AG10803 (cell line): ENCODE data around the gene MELK.

Source experiments
- DNase-seq: peaks from one replicate; pipeline ENCODE4 v3.0.0; 2010; ENCODE audit warnings: low read depth
- H3K4me3 ChIP-seq: 2 replicates; pipeline ENCODE4 v1.5.1; 2011; ENCODE audit warnings: mild to moderate bottlenecking, low read length, control low read depth
- TF ChIP-seq, protein P1 (sequence below): conservative IDR thresholded peaks from 2 replicates; pipeline ENCODE4 v1.5.1; 2011; ENCODE audit warnings: mild to moderate bottlenecking, low read length, control low read depth, inconsistent platforms

The MELK gene

DNA sequence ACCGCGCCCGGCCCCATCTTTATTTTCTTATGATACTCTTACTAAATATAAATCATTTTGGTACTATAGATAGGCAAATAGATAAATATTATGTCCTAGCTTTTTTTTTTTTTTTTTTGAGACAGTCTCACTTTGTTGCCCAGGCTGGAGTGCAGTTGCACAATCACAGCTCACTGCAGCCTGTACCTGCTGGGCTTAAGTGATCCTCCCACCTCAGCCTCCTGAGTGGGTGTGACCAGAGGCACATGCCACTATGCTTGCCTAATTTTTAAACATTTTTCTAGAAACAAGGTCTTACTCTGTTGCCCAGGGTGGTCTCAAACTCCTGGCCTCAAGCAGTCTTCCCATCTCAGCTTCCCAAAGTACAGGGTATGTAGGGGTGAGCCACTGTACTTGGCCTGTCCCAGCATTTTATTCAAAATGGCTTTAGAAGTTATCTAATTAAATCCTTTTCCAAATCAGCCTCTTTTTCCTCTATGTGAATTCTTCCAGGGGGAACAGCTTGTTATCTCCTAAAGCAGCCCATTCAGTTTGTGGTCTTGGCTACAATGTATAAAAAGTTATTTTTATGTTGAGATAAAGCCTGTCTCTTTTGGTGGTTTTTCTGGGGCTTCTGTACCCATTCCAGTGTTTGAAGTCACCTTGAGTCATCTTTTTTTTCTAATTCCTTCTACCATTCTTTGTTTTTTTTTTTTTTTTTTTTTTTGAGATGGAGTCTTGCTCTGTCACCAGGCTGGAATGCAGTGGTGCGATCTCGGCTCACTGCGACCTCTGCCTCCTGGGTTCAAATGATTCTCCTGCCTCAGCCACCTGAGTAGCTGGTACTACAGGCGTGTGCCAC, 12.1 kb downstream of the MELK start:
- H3K4me3 ChIP-seq = no peak overlapping the region
- DNase-seq = peak; percentile 72
- TF ChIP-seq, protein P1, sequence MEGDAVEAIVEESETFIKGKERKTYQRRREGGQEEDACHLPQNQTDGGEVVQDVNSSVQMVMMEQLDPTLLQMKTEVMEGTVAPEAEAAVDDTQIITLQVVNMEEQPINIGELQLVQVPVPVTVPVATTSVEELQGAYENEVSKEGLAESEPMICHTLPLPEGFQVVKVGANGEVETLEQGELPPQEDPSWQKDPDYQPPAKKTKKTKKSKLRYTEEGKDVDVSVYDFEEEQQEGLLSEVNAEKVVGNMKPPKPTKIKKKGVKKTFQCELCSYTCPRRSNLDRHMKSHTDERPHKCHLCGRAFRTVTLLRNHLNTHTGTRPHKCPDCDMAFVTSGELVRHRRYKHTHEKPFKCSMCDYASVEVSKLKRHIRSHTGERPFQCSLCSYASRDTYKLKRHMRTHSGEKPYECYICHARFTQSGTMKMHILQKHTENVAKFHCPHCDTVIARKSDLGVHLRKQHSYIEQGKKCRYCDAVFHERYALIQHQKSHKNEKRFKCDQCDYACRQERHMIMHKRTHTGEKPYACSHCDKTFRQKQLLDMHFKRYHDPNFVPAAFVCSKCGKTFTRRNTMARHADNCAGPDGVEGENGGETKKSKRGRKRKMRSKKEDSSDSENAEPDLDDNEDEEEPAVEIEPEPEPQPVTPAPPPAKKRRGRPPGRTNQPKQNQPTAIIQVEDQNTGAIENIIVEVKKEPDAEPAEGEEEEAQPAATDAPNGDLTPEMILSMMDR = no peak

DNA sequence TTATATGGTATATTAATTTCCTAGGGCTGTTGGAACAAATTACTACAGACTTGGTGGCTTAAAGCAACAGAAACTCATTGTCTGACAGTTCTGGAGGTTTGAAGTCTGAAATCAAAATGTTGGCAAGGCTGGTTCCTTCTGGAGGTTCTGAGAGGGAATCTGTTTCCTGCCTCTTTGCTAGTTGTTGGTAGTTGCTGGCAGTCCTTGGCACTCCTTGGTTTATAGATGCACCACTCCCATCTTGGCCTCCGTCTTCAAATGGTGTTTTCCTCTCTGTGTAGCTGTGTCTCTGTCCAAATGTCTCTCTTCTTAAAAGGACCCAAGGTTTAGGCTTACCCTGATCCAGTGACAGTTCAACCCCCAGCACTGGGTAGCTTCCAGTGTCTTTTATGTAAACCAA, 17.5 kb downstream of the MELK start:
- DNase-seq = no peak
- no peak overlapping the region for H3K4me3 ChIP-seq
- TF ChIP-seq, protein P1 = no peak

DNA sequence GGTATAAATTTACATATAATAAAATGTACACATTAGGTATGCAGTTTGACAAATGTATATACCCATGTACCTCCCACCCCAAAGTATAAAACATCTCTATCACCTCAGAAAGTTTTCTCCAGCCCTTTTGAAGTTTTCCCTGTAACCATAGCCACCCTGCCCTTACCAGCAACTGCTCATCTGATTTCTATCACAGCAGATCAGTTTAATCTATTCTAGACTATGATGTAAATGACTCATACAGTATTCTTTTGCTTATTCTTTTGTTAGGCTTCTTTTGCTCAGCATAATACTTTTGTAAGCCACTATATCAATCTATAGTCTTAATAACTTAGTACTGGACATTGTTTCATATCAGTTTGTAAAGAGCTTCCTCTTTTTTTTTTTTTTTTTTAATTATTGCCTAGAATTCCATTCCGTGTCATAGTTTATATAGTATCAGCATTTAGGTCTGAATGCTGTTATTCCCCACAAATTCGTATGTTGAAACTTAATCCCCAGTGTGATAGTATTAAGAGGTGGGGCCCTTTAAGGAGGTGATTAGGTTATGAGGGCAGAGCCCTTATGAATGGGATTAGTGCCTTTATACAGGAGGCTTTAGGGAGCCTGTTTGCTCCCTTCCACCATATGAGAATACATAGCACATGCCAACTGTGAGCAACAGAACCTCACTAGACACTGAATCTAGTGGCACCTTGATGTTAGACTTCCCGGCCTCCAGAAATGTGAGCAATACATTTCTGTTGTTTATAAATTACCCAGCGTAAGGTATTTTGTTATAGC, 20.3 kb downstream of the MELK start:
- DNase-seq = no peak
- TF ChIP-seq, protein P1 = no peak
- H3K4me3 ChIP-seq = no peak overlapping the region

DNA sequence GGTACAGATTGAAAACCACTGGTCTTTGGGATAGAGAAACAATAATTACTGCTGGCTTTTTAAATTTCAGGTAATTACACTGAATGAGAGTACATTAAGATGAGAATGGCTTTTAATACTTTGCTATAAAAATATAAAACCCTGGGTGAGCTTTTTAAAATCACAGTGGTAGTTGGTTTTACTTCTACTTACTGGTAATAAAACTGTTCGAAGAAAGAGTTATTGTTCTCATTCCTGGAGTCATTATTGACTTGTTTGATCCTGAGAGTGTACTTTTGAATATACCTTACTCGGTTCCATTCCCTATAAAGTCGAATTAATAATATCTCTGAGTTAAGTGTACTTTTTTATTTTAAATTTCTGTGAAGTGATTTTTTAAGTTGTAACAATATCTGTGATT, 21.5 kb downstream of the MELK start:
- H3K4me3 ChIP-seq = no peak overlapping the region
- DNase-seq = no peak
- TF ChIP-seq, protein P1 = no peak

DNA sequence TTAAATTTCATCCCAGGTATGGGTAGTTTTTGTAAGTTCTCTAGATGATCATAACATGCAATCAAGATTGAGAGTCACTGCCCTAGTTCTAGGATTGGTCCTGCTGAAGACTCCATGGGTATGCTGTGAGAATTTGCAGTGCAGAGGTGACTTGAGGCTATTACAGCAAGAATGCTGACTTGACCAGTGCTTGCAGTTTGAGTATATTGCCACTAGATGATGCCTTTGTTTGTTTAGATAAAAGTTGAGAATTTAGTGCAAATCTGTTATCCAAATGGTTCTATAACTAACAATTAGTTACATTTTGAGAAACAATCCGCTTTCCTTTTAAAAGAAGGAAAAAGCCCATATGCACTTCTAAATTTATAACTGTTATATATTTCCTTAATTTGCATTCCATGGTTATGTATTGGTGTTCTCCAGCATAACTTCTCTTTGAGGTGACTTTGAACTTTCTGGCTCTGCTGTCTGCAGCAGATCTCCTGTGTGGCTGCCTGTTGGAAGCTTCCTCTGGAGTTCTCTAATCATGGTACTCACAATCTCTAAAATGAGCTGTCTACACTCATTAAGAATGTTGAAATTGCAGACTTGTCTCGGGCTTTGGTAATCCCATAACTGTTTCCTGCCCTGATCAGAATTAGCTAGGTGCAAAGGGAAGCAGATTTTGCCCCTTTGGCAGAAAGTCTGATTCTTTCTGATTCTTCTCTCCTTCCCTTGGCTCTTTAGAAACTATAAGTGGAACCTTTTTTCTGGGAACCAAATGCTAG, 24.9 kb downstream of the MELK start:
- TF ChIP-seq, protein P1 = peak; percentile 86
- DNase-seq = peak; percentile 72
- H3K4me3 ChIP-seq = no peak overlapping the region

DNA sequence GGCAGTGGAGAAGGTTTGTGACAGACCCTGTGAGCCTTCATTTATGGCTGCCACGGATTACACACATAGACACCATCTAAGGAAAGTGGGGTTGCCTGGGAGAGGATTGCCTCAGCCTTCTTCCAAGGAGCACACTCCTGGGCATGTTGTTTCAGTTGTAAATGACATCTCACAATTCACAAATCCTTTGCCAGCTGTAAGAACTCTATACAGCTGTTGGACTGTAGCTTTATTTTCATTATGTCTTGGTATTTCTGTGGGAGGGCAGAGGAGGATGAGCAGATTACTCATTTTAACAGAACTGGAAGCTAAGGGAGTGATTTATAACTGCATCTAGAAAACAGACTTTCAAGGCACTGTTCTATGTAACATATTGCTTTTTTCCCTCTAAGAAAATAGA, 25.6 kb downstream of the MELK start:
- no peak overlapping the region for H3K4me3 ChIP-seq
- peak; percentile 59 for DNase-seq
- TF ChIP-seq, protein P1 = no peak
